Activated T-helper 1 cell treated with Interleukin-2 at 50 U/mL for 16 hours (primary cell): ENCODE data around the gene TBX20.
"Not testable (repeated sequence)": the region's sequence is repeated elsewhere in the genome, so short reads cannot be mapped to it uniquely, and the experiment has no call there.

Experiments used
- DNase-seq: peaks from one replicate; pipeline ENCODE4 v3.0.0-alpha.2; 2020; ENCODE audit warnings: low read depth

The TBX20 gene

GRCh38 chr7:35161059-35161740 lies 92.7 kb downstream of the TBX20 start:
- not testable (repeated sequence) for DNase-seq
